GM12891 (cell line): ENCODE measurements around the gene TBC1D22A.

Experiments
- POLR2A ChIP-seq: IDR thresholded peaks from 2 replicates; pipeline ENCODE4 v1.6.1; 2011; ENCODE audit warnings: low read depth, low read length, control low read depth
- POLR2AphosphoS5 ChIP-seq: IDR thresholded peaks from 2 replicates; pipeline ENCODE4 v1.6.1; 2011; ENCODE audit warnings: low read depth, low read length, control low read depth
- TAF1 ChIP-seq: IDR thresholded peaks from 2 replicates; pipeline ENCODE4 v1.6.1; 2011; ENCODE audit warnings: low read depth, low read length, control low read depth

DNA sequence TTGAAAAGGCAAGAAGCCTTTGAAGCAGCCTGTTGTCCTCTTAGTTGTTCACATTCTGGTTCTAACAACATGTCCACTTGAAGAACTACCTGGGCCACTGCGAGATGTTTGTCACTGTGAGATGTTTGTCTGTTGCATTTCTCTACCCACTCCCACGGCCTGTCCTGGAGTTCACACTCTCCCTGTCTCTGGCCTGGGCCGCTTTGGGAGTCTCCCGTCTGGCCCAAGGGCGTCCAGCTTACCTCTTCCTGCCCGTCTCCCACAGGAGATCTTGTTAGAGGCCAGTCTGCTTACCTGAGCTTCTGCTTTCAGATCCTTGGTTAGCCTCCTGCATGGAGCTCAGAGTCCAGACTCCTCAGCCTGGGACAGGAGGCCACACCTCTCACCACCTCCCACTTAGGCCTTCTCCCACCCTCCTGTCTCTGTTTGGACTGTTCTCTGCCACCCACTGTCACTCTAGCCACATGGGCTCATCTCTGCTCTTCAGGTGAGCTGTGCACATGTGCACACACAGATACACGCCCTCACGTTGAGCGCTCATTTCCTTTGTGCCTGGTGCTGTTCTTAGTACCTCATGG is 66.0 kb downstream of the TBC1D22A start:
- TF ChIP-seq POLR2A (no peak), TAF1 (no peak), POLR2AphosphoS5 (no peak)
